Esophagus (tissue), 2 donors: ENCODE data around the gene CCDC146. TPM values are rescaled to one million over a fixed set of nuclear protein-coding genes. Genes with fewer than 3 reads are reported as not detected.
"Not testable (repeated sequence)": the region's sequence is repeated elsewhere in the genome, so short reads cannot be mapped to it uniquely, and the experiment has no call there.

Source experiments
- H3K27ac ChIP-seq, 2 donors: one replicate each; pipeline ENCODE4 v1.5.1; 2013; ENCODE audit warnings: low read depth in 2 of 2, mild to moderate bottlenecking in 2 of 2, inconsistent platforms in 1 of 2, low read length in 1 of 2, moderate library complexity in 1 of 2
- H3K27me3 ChIP-seq, 2 donors: one replicate each; pipeline ENCODE4 v1.6.1; 2013; ENCODE audit warnings: low read length in 2 of 2, control low read depth in 1 of 2, mild to moderate bottlenecking in 1 of 2; ENCODE audit not compliant: insufficient read depth in 2 of 2, control insufficient read depth in 1 of 2
- H3K36me3 ChIP-seq, 2 donors: one replicate each; pipeline ENCODE4 v1.6.1; 2013; ENCODE audit warnings: low read length in 1 of 2; ENCODE audit not compliant: control insufficient read depth in 2 of 2, insufficient read depth in 2 of 2
- H3K4me1 ChIP-seq, 2 donors: one replicate each; pipeline ENCODE4 v1.6.1; 2013; ENCODE audit warnings: low read length in 1 of 2; ENCODE audit not compliant: control insufficient read depth in 2 of 2, insufficient read depth in 2 of 2
- H3K4me3 ChIP-seq, 2 donors: one replicate each; pipeline ENCODE4 v1.5.1; 2013; ENCODE audit warnings: low read length in 2 of 2, mild to moderate bottlenecking in 2 of 2, low read depth in 1 of 2, moderate library complexity in 1 of 2
- H3K9me3 ChIP-seq, 2 donors: one replicate each; pipeline ENCODE4 v1.6.1; 2013; ENCODE audit warnings: mild to moderate bottlenecking in 2 of 2, low read depth in 1 of 2, low read length in 1 of 2, moderate library complexity in 1 of 2; ENCODE audit not compliant: control insufficient read depth in 2 of 2, insufficient read depth in 1 of 2
- WGBS, 2 donors: extraction: QIAGEN DNeasy Blood & Tissue Kit; methylation state at CpG; one replicate each; pipeline ENCODE4 v1.1.7; 2013; 5-methylcytosine and 5-hydroxymethylcytosine counted together
- polyA plus RNA-seq, 2 donors: library from polyadenylated mRNA; stranded (reverse); fragments of 200-250 nt; gene quantifications; one replicate each; pipeline ENCODE4 v1.2.3, GENCODE V29; 2013
- donor health status: healthy with polysubstance abuse.
- donor health status: Bipolar disorder and iron deficiency.

The CCDC146 gene
- polyA plus RNA-seq, 2 donors = 4.5 to 11.9 TPM

DNA sequence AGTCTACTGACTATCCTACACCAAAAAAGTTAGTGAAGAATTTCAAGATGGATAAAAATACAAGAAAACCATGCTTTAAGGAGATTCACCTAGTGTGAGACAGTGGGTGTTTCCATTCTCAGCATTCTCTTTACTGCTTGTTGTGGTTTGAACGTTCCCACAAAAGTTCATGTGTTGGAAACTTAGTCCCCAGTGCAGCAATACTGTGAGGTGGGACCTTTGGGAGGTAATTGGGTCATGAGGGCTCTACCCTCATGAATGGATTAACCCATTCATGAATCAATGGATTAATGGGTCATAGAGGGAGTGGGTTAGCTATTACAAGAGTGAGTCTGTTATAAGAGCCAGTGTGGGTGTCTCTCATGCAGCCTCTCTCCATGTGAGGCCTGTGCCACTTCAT lies 21.2 kb upstream of the CCDC146 start:
- H3K36me3 ChIP-seq, H3K4me1 ChIP-seq, H3K4me3 ChIP-seq, H3K9me3 ChIP-seq, H3K27me3 ChIP-seq, H3K27ac ChIP-seq: not testable (repeated sequence)
- WGBS, 2 donors = 77 to 85% methylated on average over 1 of the region's 1 CpG

DNA sequence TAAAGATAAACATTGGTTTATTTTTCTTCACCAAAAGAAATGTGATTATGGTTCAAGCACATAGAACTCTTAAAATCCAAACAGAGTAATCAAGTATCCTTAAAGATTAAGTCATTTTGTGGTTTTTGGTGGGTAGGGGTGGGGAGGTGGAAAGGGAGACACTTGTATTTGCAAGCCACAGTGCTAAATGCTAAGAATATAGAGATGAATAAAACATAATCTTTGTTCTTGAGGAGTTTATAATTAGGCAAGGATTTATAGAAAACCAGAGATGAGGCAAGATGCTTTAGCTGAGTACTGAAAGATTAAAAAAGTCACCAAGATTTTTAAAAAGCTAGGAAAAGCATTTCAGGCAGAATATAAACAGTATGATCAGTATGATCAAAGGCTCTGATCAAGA lies 19.7 kb upstream of the CCDC146 start:
- not testable (repeated sequence) for H3K36me3 ChIP-seq, H3K4me1 ChIP-seq, H3K9me3 ChIP-seq, H3K27me3 ChIP-seq, H3K27ac ChIP-seq, H3K4me3 ChIP-seq

DNA sequence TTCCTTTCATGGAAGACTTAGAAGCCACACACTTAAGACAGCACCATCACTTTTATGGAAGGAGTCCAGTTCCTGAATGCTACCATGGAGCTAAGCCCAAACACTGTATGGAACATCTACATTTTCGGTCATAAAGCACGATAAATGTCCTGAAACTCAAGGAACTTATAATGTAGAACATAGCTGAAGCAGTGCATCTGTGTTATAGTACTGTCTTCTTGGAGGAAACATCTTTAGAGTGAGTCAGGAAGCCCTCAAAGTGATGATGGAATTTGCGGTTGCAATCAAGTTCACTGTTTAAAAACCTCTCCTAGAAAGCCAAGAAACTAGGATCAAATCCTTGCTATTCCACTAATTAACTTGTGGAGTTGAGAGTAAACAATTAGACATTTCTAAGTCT lies 16.5 kb upstream of the CCDC146 start:
- not testable (repeated sequence) for H3K4me1 ChIP-seq, H3K27me3 ChIP-seq, H3K27ac ChIP-seq, H3K4me3 ChIP-seq, H3K36me3 ChIP-seq, H3K9me3 ChIP-seq
- WGBS, 2 donors = 82 to 87% methylated on average over 3 of the region's 3 CpGs

DNA sequence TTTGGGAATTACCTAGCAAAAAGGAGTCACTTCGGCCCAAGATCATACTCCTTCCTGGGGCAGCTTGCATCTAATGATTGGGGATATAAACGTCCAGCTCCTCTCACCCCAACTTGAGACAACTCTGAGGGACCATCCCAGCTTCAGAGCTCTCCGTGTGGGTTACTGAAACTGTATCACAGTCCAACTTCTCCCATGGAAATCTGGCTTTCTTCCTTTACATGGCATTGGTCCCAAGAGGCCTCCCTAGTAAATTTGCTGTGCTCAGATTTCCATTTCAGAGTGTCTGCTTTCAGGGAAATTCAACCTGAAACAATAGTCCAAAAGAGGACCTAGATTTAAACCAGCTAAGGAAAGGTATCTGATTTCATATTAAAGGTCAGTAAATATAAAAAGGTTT lies 14.8 kb upstream of the CCDC146 start:
- not testable (repeated sequence) for H3K4me1 ChIP-seq, H3K9me3 ChIP-seq, H3K36me3 ChIP-seq, H3K4me3 ChIP-seq, H3K27me3 ChIP-seq, H3K27ac ChIP-seq
- whole genome bisulfite sequencing, 2 donors = 27 to 31% methylated on average over 3 of the region's 3 CpGs

DNA sequence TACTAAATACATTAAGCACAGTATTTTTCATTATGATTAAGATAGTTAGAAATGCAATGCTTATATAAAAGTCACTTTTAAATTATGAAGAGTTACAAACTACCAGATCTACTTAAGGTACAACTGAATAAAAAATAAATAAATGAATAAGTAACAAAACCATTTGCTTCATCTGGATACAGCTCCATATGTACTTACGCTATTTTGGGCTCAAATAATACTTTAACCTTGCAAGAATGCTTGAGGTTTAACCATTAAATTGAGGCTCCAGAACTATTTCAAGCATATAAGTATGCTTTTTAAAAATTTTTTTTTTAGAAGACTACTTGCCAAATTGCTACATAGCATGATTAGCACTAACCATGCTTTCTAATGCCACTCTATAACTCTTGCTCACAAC lies 14.1 kb upstream of the CCDC146 start:
- not testable (repeated sequence) for H3K27ac ChIP-seq, H3K27me3 ChIP-seq, H3K36me3 ChIP-seq, H3K4me3 ChIP-seq, H3K4me1 ChIP-seq, H3K9me3 ChIP-seq
- WGBS, 2 donors = 88 to 90% methylated on average over 1 of the region's 1 CpG

DNA sequence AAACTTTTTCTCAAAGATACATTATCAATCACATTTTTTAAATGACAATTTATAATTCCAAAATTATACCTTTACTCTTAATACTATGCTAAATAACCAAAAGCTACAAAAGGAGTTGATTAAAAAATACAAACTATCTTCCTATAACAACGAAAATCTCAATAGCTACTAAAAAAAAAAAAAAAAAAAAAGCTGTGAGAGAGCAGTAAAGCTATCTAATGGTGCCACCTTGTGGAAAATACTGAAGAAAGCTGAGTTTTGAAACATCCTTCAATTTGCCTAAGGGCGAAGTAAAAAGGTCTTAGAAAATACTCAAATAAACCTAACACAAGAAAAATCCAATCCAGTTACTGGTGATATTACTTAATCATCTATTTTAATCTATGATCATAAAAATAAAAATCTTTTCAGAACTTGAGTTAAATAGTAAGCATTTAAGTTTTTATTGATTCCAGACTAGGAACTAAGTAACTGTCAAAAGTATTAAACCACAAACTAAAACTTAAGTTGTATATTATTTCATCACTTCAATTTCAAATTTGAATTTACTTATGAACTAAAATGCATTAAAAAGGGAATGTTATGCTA lies 9.6 kb upstream of the CCDC146 start:
- H3K4me1 ChIP-seq, H3K27me3 ChIP-seq, H3K9me3 ChIP-seq, H3K36me3 ChIP-seq, H3K27ac ChIP-seq, H3K4me3 ChIP-seq: not testable (repeated sequence)
- 37 to 44% methylated on average over 2 of the region's 2 CpGs for WGBS, 2 donors

DNA sequence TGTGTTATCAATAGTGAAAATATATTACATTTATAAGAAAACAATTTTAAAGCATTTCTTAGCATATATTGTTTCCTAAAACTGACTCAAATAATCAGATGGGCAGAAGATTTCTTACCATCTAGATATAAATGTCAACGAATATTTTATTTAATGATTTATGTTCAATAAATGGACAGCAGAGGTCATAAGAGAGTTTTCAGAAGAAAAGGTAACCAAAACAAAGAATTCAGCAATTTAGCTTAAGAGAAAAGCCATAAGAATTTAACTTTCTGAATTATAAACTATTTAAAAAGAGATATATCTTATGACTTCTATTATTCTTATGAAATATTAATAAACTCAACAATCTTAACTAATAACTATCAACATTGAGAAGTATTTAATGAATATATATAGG lies 3.1 kb downstream of the CCDC146 start:
- H3K36me3 ChIP-seq, H3K4me3 ChIP-seq: not testable (repeated sequence)
- WGBS, 2 donors = 13 to 17% methylated on average over 1 of the region's 1 CpG

DNA sequence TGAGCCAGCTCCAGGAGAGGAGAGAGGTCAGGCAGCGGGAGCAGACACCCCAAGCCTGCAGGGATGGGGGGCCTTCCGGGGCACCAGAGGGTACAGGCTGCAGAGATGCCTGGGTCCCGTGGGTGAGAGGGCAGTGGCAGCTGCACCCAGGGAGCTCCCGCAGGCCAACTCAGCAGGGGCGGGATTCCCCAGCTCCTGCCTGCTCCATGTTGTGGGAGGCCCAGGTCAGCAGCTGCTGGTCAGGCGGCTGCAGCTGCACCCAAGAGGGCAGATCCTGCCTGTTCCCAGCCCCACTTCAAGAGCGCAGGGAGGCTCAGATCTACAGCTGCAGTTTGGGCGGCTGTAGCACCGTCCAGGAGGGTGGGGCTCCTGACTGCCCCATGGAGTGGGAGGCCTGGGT lies 4.6 kb downstream of the CCDC146 start:
- not testable (repeated sequence) for H3K27me3 ChIP-seq, H3K9me3 ChIP-seq, H3K4me3 ChIP-seq, H3K4me1 ChIP-seq, H3K36me3 ChIP-seq, H3K27ac ChIP-seq
- WGBS, 2 donors = 81 to 87% methylated on average over 9 of the region's 9 CpGs

More for the DNA sequence above, 3.1 kb downstream of the CCDC146 start:
- not testable (repeated sequence) for H3K27ac ChIP-seq, H3K9me3 ChIP-seq, H3K27me3 ChIP-seq, H3K4me1 ChIP-seq

DNA sequence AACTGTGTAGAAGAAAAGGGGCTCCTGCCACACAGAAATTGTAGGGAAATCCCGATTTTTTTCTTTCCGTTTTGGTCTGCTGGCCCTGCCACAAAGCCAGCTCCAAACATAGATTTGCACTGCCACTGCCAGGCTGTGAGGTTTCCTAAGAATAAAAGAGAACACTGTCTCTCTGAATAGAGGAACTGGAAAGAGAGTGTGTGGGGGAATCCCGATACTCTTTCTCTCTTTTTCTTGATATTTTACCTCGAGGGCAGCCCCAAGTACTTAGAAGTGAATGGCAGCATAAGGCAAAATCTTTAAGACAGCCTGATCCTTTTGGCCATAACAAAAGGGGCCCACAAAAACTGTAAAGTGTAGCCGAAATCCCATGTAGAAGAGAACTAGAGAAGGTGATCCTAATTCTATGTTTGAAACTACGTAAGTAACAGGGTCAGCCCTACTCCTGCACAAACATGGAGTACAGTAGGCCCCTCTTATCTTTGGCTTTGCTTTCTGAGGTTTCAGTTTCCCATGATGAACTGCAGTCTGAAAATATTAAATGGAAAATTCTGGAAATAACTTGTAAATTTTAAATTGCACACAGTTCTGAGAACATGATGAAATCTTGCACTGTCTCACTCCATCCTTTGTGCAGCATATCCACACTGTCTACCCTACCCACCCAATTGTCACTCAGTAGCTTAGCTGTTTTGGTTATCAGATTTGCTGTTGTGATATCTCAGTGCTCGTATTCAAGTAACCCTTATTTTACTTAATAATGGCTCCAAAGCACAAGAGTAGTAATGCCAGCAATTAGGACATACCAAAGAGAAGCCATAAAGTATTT lies 6.4 kb downstream of the CCDC146 start:
- H3K4me1 ChIP-seq, H3K36me3 ChIP-seq, H3K27me3 ChIP-seq, H3K27ac ChIP-seq, H3K9me3 ChIP-seq, H3K4me3 ChIP-seq: not testable (repeated sequence)
- 43 to 51% methylated on average over 5 of the region's 7 CpGs for WGBS, 2 donors

DNA sequence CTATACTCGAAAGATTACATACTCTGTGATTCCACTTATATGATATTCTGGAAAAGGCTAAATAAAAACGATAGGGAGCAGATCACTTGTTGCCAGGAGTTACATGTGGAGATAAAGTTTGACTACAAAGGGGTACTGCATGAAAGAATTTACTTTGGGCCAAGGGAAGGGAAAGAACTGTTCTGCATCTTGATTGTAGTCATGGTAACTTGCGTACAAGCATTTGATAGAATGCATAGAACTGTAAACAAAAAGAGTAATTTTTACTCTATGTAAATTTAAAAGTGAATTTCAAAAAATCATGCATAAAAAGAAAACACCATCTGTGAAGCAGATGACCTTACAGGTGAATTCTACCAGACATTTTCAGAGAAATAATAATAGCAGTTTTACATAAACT lies 9.4 kb downstream of the CCDC146 start:
- not testable (repeated sequence) for H3K4me1 ChIP-seq, H3K9me3 ChIP-seq, H3K4me3 ChIP-seq, H3K27ac ChIP-seq, H3K27me3 ChIP-seq, H3K36me3 ChIP-seq
- 100% methylated on average over 1 of the region's 3 CpGs for WGBS, 2 donors
